ENCODE data around the gene INTS7. TPM values are rescaled to one million over a fixed set of nuclear protein-coding genes. Genes with fewer than 3 reads are reported as not detected.

The INTS7 gene
- total RNA-seq, 1 experiment from 2014 or later: 31.0 TPM

- no peak for DNase-seq (ENCODE audit: low read depth)
These were observed 126.4 kb downstream of the INTS7 start for GRCh38 chr1:211908951-211909350.

- DNase-seq (ENCODE audit: low read depth): no peak
These were observed 126.9 kb downstream of the INTS7 start for GRCh38 chr1:211908453-211908852.

GRCh38 chr1:211903490-211904245, 131.7 kb downstream of the INTS7 start:
- DNase-seq (ENCODE audit: low read depth): no peak

GRCh38 chr1:211902624-211903291, 132.6 kb downstream of the INTS7 start:
- no peak for DNase-seq (ENCODE audit: low read depth)

- no peak for DNase-seq (ENCODE audit: low read depth)
These were observed 133.4 kb downstream of the INTS7 start for GRCh38 chr1:211901945-211902344.

GRCh38 chr1:211900441-211900840, 134.9 kb downstream of the INTS7 start:
- no peak for DNase-seq (ENCODE audit: low read depth)

- DNase-seq (ENCODE audit: low read depth): peak; percentile 49
These were observed 138.4 kb downstream of the INTS7 start for GRCh38 chr1:211896958-211897357.

- DNase-seq (ENCODE audit: low read depth): no peak
These were observed 140.1 kb downstream of the INTS7 start for GRCh38 chr1:211895126-211895759.

GRCh38 chr1:211894312-211894711, 141.0 kb downstream of the INTS7 start:
- DNase-seq (ENCODE audit: low read depth): no peak

- DNase-seq (ENCODE audit: low read depth): no peak
These were observed 142.1 kb downstream of the INTS7 start for GRCh38 chr1:211893260-211893659.

- no peak for DNase-seq (ENCODE audit: low read depth)
These were observed 142.8 kb downstream of the INTS7 start for GRCh38 chr1:211892577-211892976.

GRCh38 chr1:211891708-211892107, 143.6 kb downstream of the INTS7 start:
- DNase-seq (ENCODE audit: low read depth): no peak

Small RNA genes within 50 kb of the gene (small RNA-seq; reads per million reads assigned to genes)
- gene MIR3122 (not detected), gene RF00568 (not detected)

Other genes starting within 250 kb of the INTS7 start
- gene LPGAT1, start 204.8 kb downstream of the INTS7 start, total RNA-seq (2014; rRNA removed; shearing (Covaris generic)): 35.3 and 46.5 TPM in 2 replicates
- gene DTL, start 191 bp upstream of the INTS7 start, total RNA-seq (2014; rRNA removed; shearing (Covaris generic)): 55.8 and 66.3 TPM in 2 replicates
- 11.3 and 12.3 TPM in 2 replicates for gene PPP2R5A, start 249.9 kb upstream of the INTS7 start, total RNA-seq (2014; rRNA removed; shearing (Covaris generic))